B cell (primary cell): ENCODE data around the gene TSC1. TPM values are rescaled to one million over a fixed set of nuclear protein-coding genes. Genes with fewer than 3 reads are reported as not detected.

Experiments used
- ATAC-seq: fragments of 200-7000 bp; cut with Tn5 transposase; one replicate; pipeline ENCODE4 v1.10.0; 2021; ENCODE audit warnings: low read depth, mild to moderate bottlenecking, moderate number of reproducible peaks, moderate library complexity
- CTCF ChIA-PET: fragments of 350-600 bp; sonication (Branson Sonifier 250); formaldehyde crosslinking; loops from one replicate; lab custom pipeline; 2021; ENCODE audit warnings: antibody characterized with exemption, inconsistent platforms; lab: Charles Lee
- POLR2A ChIA-PET: fragments of 350-600 bp; sonication (Branson Sonifier 250); formaldehyde crosslinking; loops from one replicate; lab custom pipeline; 2021; ENCODE audit warnings: antibody characterized with exemption; lab: Charles Lee
- DNase-seq: peaks from one replicate; pipeline ENCODE4 v3.0.0; 2013
- H2AFZ ChIP-seq: 2 replicates; pipeline ENCODE4 v1.6.1; 2012; ENCODE audit warnings: mild to moderate bottlenecking, low read depth, low read length; ENCODE audit not compliant: insufficient read depth, poor library complexity, severe bottlenecking
- H3K27ac ChIP-seq, 2 donors: 1 replicate in 1 of 2; 2 replicates in 1 of 2; pipeline ENCODE4 v1.5.1; 2012 to 2013; ENCODE audit warnings: low read length in 2 of 2, mild to moderate bottlenecking in 2 of 2, moderate library complexity in 1 of 2
- H3K27me3 ChIP-seq, 4 experiments: fragments of 200-600 bp in 1 of 4; sonication (generic) in 1 of 4; replicated peaks in 1 of 4; 1 replicate in 2 of 4; 2 replicates in 2 of 4; pipeline versions ENCODE4 v1.6.1 to v1.7.0; 2013 to 2016; ENCODE audit warnings: low read length in 3 of 4, mild to moderate bottlenecking in 2 of 4, mixed read lengths in 1 of 4, moderate library complexity in 1 of 4; ENCODE audit not compliant: insufficient read depth in 4 of 4, control insufficient read depth in 3 of 4; ENCODE audit errors: control extremely low read depth in 1 of 4
- H3K36me3 ChIP-seq, 2 experiments: replicated peaks in 1 of 2; 1 replicate in 1 of 2; 2 replicates in 1 of 2; pipeline versions ENCODE4 v1.6.1 to v1.7.1; 2013; ENCODE audit warnings: low read length in 1 of 2; ENCODE audit not compliant: insufficient read depth in 2 of 2, control insufficient read depth in 1 of 2; ENCODE audit errors: control extremely low read depth in 1 of 2, extremely low read depth in 1 of 2
- H3K4me1 ChIP-seq, 2 donors: fragments of 200-600 bp in 1 of 2; sonication (generic) in 1 of 2; 1 replicate in 1 of 2; 2 replicates in 1 of 2; pipeline versions ENCODE4 v1.5.1 to v1.6.1; 2013 to 2017; ENCODE audit warnings: low read length in 2 of 2; ENCODE audit not compliant: control insufficient read depth in 2 of 2, insufficient read depth in 2 of 2
- H3K4me2 ChIP-seq: replicated peaks from 2 replicates; pipeline ENCODE3; 2012; ENCODE audit warnings: mild to moderate bottlenecking, low read depth, low read length; ENCODE audit not compliant: poor library complexity, severe bottlenecking
- H3K4me3 ChIP-seq, 5 experiments: fragments of 200-600 bp in 1 of 5; sonication (generic) in 1 of 5; 1 replicate in 3 of 5; 2 replicates in 2 of 5; pipeline versions ENCODE4 v1.5.1 to v1.7.0; 2011 to 2016; ENCODE audit warnings: low read length in 4 of 5, mild to moderate bottlenecking in 4 of 5, low read depth in 2 of 5, control low read depth in 1 of 5, moderate library complexity in 1 of 5; ENCODE audit not compliant: insufficient read depth in 1 of 5; ENCODE audit errors: control extremely low read depth in 1 of 5, extremely low read depth in 1 of 5
- H3K79me2 ChIP-seq: fragments of 200-600 bp; sonication (generic); one replicate; pipeline ENCODE4 v1.6.0; 2016; ENCODE audit warnings: low read length; ENCODE audit not compliant: control insufficient read depth, insufficient read depth
- H3K9ac ChIP-seq: fragments of 200-600 bp; sonication (generic); 2 replicates; pipeline ENCODE4 v1.6.1; 2017; ENCODE audit warnings: mild to moderate bottlenecking, low read length, moderate library complexity
- H3K9me3 ChIP-seq, 3 donors: one replicate each; pipeline versions ENCODE4 v1.6.1 to v1.7.1; 2013; ENCODE audit warnings: low read length in 2 of 3; ENCODE audit not compliant: control insufficient read depth in 2 of 3, insufficient read depth in 1 of 3; ENCODE audit errors: control extremely low read depth in 1 of 3
- H4K20me1 ChIP-seq: 2 replicates; pipeline ENCODE4 v1.6.0; 2012; ENCODE audit warnings: mild to moderate bottlenecking, low read length; ENCODE audit not compliant: insufficient read depth, control insufficient read depth, poor library complexity, severe bottlenecking
- H3K27ac Mint-ChIP-seq: one replicate; pipeline ENCODE4 v1.8.0; 2021; ENCODE audit warnings: mixed read lengths
- H3K27me3 Mint-ChIP-seq: one replicate; pipeline ENCODE4 v1.8.0; 2021; ENCODE audit warnings: mixed read lengths
- H3K4me1 Mint-ChIP-seq: one replicate; pipeline ENCODE4 v1.8.0; 2021; ENCODE audit warnings: mixed read lengths
- H3K4me3 Mint-ChIP-seq: one replicate; pipeline ENCODE4 v1.8.0; 2021; ENCODE audit warnings: mixed read lengths
- H3K9me3 Mint-ChIP-seq: one replicate; pipeline ENCODE4 v1.8.0; 2022; ENCODE audit warnings: mixed read lengths; ENCODE audit not compliant: insufficient read depth
- CTCF ChIP-seq: fragments of 200-600 bp; IDR thresholded peaks from one replicate; pipeline ENCODE4 v1.8.0; 2022; ENCODE audit warnings: antibody characterized with exemption, mild to moderate bottlenecking
- EZH2 ChIP-seq: IDR thresholded peaks from 2 replicates; pipeline ENCODE4 v1.6.1; 2012; ENCODE audit warnings: borderline replicate concordance, low read depth, mild to moderate bottlenecking, moderate library complexity, low read length; ENCODE audit not compliant: insufficient read depth, poor library complexity, severe bottlenecking
- WGBS: methylation state at CpG from one replicate; pipeline ENCODE4 v1.1.5; 2013; ENCODE audit warnings: missing lambda C conversion rate; ENCODE audit not compliant: insufficient coverage; 5-methylcytosine and 5-hydroxymethylcytosine counted together
- intact Hi-C: fragments of 100-400 bp; cut with micrococcal nuclease; formaldehyde crosslinking; loops from one replicate; pipeline ENCODE4 v1.10.0; 2022
- polyA plus RNA-seq: library from polyadenylated mRNA; depleted of rRNA; stranded (reverse); fragments of >200 nt; gene quantifications from 2 replicates; pipeline ENCODE4 v1.2.3, GENCODE V29; 2012
- total RNA-seq, 2 donors: library from RNA; stranded (reverse); fragments of 120-200 nt in 1 of 2; gene quantifications; 1 replicate in 1 of 2; 2 replicates in 1 of 2; pipeline versions ENCODE4 v1.2.3 to v1.2.4, GENCODE V29; 2013 to 2022

TSC1 gene
- total and polyA plus RNA-seq, 2 donors (not counting 1 experiment from before 2014, with no cell fraction given), result 34.4 to 102 TPM

- POLR2A ChIA-PET, result interaction anchor here (0.7 kb wide), 1 partner anchor 41 kb away, joined by 5 read pairs; no protein-coding TSS in a partner anchor
- CTCF ChIA-PET, result no interaction called here
- TF ChIP-seq EZH2 (no peak), CTCF (no peak)
- Histone ChIP-seq H3K79me2 (no peaks in the 10 kb centered on the region), H3K9me3 (no peaks in the 10 kb centered on the region), H3K4me3 (no peak overlapping the region), H3K4me1 (peaks cover 0 to 5% of the 10 kb centered on the region in 2 donors), H2AFZ (no peak overlapping the region), H3K36me3 (peaks cover 3 to 64% of the 10 kb centered on the region in 2 experiments), H4K20me1 (no peaks in the 10 kb centered on the region), H3K27ac (no peak overlapping the region), H3K9ac (no peak overlapping the region), H3K4me2 (no peak overlapping the region), H3K27me3 (no peaks in the 10 kb centered on the region)
- no peak overlapping the region for H3K4me3 Mint-ChIP-seq
- H3K27ac Mint-ChIP-seq, result no peak overlapping the region
- DNase-seq (no peak), ATAC-seq (no peak)
- no peaks in the 10 kb centered on the region for H3K27me3 Mint-ChIP-seq
- WGBS, result 97% methylated on average over 12 of the region's 12 CpGs
- no peaks in the 10 kb centered on the region for H3K9me3 Mint-ChIP-seq
- H3K4me1 Mint-ChIP-seq, result peaks cover 9% of the 10 kb centered on the region
- intact Hi-C loops, result loop anchor here (10.0 kb wide), 1 partner anchor 231 kb away; the partner anchor contains the start of gene GTF3C4
Observed at GRCh38 chr9:132905726-132906125, 38.7 kb downstream of the TSC1 start.

- Histone ChIP-seq H3K27me3 (no peaks in the 10 kb centered on the region), H3K4me1 (peaks cover 0 to 5% of the 10 kb centered on the region in 2 donors), H3K9me3 (no peaks in the 10 kb centered on the region), H3K9ac (no peak overlapping the region), H3K4me3 (no peak overlapping the region), H3K36me3 (peaks cover 5 to 66% of the 10 kb centered on the region in 2 experiments), H4K20me1 (no peaks in the 10 kb centered on the region), H3K4me2 (no peak overlapping the region), H3K27ac (no peak overlapping the region), H3K79me2 (no peaks in the 10 kb centered on the region), H2AFZ (no peak overlapping the region)
- Mint-ChIP-seq H3K9me3 (no peaks in the 10 kb centered on the region), H3K4me3 (no peak overlapping the region), H3K27me3 (no peaks in the 10 kb centered on the region), H3K4me1 (peaks cover 9% of the 10 kb centered on the region), H3K27ac (no peak overlapping the region)
- ChIA-PET POLR2A (interaction anchor here (0.6 kb wide), 1 partner anchor 134 kb away, joined by 11 read pairs; no protein-coding TSS in a partner anchor), CTCF (interaction anchor here (0.9 to 4.5 kb wide), 6 partner anchors 9 to 92 kb away, joined by 3 to 38 read pairs (median 11); partner anchors contain the start of gene SPACA9)
- no peak for DNase-seq
- WGBS, result over 99% methylated on average over 13 of the region's 13 CpGs
- TF ChIP-seq EZH2, result no peak
- intact Hi-C loops, result loop anchor here (5.0 to 10.0 kb wide), 3 partner anchors 102 to 492 kb away; partner anchors contain the start of genes CFAP77 and GTF3C4
- ATAC-seq, result no peak
Observed at GRCh38 chr9:132903574-132904492, 40.6 kb downstream of the TSC1 start.
